Choroid plexus epithelial cell (primary cell): ENCODE results near the gene HDHD3.
"Not testable (repeated sequence)": the region's sequence is repeated elsewhere in the genome, so short reads cannot be mapped to it uniquely, and the experiment has no call there.

Source experiments
- DNase-seq: peaks from one replicate; pipeline ENCODE4 v3.0.0-alpha.2; 2010; ENCODE audit warnings: low read depth
- H3K4me3 ChIP-seq: 2 replicates; pipeline ENCODE4 v1.5.1; 2011; ENCODE audit warnings: low read depth, mild to moderate bottlenecking, control low read depth, low read length, moderate library complexity
- CTCF ChIP-seq: conservative IDR thresholded peaks from 2 replicates; pipeline ENCODE4 v1.5.1; 2011; ENCODE audit warnings: low read depth, mild to moderate bottlenecking, control low read depth, inconsistent platforms, low read length, moderate library complexity

HDHD3 gene

GRCh38 chr9:113409883-113410206 is 33.1 kb upstream of the HDHD3 start:
- DNase-seq, result no peak
- TF ChIP-seq CTCF, result no peak
- H3K4me3 ChIP-seq, result peak overlapping the region; percentile 95

GRCh38 chr9:113409481-113409880 is 32.7 kb upstream of the HDHD3 start:
- TF ChIP-seq CTCF, result no peak
- peak overlapping the region; percentile 95 for H3K4me3 ChIP-seq
- DNase-seq, result peak; percentile 8

GRCh38 chr9:113406873-113407511 is 30.2 kb upstream of the HDHD3 start:
- not testable (repeated sequence) for H3K4me3 ChIP-seq
- DNase-seq, result peak; percentile 90
- peak; percentile 89 for TF ChIP-seq CTCF

GRCh38 chr9:113406353-113406752 is 29.6 kb upstream of the HDHD3 start:
- not testable (repeated sequence) for H3K4me3 ChIP-seq, DNase-seq

- peak; percentile 21 for DNase-seq
- no peak for TF ChIP-seq CTCF
- no peak overlapping the region for H3K4me3 ChIP-seq
These were observed 26.9 kb upstream of the HDHD3 start for GRCh38 chr9:113403646-113404045.

GRCh38 chr9:113401027-113401792 is 24.4 kb upstream of the HDHD3 start, which contains the start of gene ALAD:
TSS of gene ALAD (minus strand) at chr9:113401284. CDS start at chr9:113393559, 7,725 bp downstream.
- peak within 1 kb of the TSS; percentile 96 for H3K4me3 ChIP-seq
- peak; percentile 84 for TF ChIP-seq CTCF
- DNase-seq, result peak; percentile 99

- no peak for DNase-seq
- no peak for TF ChIP-seq CTCF
- no peak overlapping the region for H3K4me3 ChIP-seq
These were observed 22.9 kb upstream of the HDHD3 start for GRCh38 chr9:113399646-113400200.
